Activated gamma-delta T cell treated with Interleukin-2 at 50 U/mL for 16 hours (primary cell): ENCODE data around the gene PLSCR1.
"Not testable (repeated sequence)": the region's sequence is repeated elsewhere in the genome, so short reads cannot be mapped to it uniquely, and the experiment has no call there.

ENCODE experiments used
- DNase-seq: peaks from one replicate; pipeline ENCODE4 v3.0.0-alpha.2; 2020

PLSCR1 gene

DNA sequence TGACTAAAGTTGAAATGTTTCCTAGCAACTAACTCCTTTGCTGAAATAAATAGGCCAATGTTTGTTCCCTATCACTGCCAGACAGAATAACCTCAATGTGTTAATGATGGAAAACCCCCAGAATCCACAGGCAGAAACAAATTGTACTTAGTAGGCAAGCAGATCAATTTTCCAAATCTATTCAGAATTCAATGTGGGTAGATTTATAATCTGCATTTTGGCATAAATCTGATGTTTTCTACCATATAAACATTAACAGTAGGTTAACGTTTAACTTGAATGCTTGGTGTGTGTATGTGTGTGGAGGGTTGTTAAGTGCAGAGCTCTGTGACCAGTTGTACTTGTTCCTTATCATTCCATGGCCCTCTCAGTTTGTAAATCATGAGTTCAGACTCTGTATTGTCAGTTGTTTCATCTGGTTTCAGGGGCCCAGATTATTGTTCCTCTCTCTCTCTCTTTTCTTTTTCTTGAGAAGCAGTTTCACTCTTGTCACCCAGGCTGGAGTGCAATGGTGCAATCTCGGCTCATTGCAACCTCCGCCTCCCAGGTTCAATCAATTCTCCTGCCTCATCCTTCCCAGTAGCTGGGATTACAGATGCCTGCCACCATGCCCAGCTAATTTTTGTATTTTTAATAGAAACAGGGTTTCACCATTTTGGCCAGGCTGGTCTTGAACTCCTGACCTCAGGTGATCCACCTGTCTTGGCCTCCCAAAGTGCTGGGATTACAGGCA, 32.8 kb downstream of the PLSCR1 start:
- no peak for DNase-seq

DNA sequence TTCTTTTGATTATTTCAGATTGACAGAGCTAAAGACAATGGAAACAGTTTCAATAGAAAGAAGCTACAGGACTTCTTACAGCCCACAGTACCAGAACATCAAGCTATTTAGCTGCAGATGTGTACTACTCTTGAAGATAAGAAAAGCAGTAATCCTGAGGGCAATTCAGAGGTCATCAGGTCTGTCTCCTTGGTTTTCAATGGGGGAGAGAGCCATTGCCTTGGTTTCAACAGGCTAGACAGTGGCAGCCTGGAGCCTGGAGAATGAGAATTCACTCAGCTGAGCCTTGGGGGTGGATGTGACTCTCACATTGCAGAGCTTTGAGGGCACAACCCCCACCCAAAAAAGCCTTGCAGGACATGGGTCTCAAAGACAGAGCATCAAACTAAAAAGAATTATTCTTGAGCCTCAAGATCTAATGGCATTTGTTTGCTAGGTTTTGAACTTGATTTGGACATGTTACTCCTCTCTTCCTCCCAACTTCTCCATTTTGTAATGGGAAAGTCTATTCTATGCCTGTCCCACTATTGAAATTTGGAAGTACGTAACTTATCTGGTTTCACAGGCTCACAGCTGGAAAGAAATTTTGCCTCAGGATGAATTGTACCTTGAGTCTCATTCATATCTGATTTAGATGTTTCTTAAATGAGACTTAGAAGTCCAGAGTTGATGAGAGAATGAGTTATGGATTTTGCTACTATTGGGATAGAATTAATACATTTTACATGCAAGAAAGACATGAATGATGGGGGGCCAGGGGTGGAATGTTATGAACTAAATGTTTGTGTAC, 36.9 kb downstream of the PLSCR1 start:
- DNase-seq: no peak

DNA sequence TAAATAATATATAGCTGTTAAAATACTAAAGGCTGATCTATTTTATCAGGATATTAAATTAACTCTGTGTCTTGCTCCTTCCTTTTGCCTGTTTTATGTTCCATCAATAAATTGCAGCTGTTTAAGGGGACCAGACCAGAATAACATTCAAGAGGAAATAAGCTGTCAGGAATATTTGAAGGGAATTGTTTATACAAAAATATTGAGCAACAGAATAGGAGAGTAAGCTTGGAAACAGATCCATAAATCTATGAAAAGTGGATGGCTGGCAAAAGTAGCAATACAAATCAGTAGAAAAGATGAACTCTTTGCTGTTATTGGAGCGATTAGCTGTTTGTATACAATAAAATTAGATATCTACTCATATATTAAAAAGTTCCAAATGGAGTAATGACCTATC, 38.9 kb downstream of the PLSCR1 start:
- no peak for DNase-seq

DNA sequence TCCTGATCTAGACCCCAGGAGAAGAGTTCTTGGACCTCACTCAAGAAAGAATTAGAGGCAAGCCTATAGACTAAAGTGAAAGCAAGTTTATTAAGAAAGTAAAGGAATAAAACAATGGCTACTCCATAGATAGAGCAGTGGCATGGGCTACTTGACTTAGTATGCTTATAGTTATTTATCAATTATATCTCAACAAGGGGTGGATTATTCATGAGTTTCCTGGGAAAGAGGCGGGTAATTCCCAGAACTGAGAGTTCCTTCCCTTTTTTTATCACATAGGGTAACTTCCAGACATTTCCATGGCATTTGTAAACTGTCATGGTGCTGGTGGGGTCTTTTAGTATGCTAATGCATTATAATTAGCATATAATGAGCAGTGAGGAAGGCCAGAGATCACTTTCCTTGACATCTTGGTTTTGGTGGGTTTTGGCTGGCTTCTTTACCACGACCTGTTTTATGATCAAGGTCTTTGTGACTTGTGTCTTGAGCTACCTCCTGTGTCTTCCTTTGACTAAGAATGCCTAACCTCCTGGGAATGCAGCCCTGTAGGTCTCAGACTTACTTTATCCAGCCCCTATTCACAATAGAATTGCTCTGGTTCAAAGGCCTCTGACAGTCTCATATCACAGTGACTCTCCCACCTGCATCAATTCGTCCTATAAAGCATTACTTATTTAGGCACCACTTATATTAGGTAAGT, 39.8 kb downstream of the PLSCR1 start:
- DNase-seq: no peak

DNA sequence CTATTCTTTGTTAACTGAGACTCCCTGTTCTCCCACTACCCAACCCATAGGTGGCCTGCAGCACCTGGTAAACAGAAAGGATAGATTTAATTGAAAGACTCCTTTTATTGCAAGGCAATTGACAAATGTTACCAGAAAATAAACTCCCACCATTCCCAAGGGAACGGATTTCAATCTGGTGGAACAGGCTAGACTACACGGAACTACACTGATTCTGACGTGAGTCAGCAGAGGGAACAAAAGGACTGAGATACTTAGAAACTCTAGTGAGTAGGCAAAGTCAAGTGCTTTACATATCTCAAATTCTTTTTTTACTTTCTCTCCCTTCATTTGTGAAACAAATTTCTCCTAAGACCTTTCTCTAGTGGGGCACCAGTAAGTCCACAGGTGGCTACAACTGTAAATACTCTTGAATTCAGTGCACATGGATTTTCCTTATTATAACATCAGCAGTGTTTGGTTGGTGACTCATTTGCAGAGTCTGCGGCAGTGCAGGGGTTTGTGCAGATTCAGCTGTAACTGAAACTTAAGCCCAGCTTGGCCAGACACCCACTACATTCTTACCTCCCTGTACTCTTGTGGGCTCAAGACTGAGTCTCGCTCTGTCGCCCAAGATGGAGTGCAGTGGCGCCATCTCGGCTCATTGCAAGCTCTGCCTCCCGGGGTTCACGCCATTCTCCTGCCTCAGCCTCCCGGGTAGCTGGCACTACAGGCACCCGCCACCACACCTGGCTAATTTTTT, 40.8 kb downstream of the PLSCR1 start:
- no peak for DNase-seq

DNA sequence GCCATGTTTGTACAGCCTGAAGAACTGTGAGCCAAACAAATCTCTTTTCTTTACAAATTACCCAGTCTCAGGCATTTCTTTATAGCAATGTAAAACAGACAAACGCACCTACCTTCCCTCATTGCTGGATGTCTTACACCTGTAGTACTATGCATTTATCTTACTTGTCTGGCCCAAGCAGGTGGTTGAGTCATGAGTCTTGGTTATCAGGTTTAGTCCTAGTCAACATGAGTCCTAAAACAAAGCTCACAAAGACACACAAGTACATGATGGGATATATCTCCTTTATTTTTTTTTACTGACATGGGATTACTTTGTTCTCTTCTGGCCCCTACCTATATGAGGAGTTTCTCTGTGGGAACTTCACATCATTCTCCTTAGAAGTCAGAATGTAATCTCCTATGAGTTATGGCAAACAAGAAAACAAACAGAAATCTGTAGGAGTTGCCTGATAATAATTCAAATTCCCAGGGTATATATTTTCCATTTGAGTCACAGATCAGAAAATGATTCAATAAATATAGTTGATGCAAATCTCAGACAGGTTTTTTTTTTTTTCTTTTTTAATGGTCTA, 41.4 kb downstream of the PLSCR1 start:
- DNase-seq: no peak

DNA sequence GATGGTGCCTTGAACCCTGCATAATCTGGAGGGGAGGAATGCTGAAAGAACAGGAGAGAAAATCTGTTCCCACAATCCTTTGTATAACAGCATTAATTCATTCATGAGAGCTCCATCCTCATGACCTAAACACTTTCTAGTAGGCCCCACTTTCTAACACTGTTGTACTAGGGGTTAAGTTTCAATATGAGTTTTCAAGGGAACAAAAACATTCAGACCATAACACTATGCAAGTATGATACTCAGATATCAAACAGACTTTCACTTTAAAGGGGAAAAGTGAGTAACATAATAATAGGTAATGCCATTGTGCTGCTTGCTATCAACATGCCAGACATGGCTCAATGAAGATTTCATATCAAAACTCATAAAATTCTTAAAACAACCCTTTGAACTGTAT, 42.7 kb downstream of the PLSCR1 start:
- no peak for DNase-seq

DNA sequence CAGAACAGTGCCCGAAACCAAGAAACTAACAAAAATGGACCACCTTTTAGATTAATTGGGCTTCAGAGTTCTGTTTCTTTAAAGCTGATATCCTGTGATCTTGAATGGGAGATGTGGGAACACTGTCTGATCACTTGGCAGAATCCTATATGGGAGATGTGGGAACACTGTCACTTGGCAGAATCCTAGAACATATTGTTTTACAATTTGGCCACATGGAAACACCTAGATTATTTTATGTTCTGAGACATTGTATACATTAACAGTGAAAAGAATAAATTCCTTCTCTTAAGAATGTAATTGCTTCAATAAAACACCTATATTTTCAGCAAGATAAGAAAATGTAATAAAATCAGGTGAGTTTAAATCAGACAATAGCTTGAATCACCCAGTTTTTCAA, 44.7 kb downstream of the PLSCR1 start:
- no peak for DNase-seq

DNA sequence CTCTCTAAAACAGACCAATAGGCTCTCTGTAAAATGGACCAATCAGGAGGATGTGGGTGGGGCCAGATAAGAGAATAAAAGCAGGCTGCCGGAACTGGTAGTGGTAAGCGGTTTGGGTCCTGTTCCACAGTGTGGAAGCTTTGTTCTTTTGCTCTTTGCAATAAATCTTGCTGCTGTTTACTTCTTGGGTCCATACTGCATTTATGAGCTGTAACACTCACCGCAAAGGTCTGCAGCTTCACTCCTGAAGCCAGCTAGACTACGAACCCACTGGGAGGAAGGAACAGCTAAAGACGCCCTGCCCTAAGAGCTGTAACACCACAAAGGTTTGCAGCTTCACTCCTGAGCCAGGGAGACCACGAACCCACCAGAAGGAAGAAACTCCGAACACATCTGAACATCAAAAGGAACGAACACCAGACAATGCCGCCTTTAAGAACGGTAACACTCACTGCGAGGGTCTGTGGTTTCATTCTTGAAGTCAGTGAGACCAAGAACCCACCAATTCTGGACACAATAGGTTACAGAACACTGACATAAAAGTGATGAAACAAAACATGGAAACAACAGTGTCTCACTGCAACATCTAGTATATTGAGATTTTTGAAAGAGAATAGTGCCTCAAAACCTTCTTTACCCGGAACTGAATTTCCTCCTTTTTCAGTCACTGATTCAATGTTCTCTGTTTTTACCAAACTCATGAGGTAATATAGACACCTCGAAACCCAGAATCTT, 46.2 kb downstream of the PLSCR1 start:
- DNase-seq: peak; percentile 11

DNA sequence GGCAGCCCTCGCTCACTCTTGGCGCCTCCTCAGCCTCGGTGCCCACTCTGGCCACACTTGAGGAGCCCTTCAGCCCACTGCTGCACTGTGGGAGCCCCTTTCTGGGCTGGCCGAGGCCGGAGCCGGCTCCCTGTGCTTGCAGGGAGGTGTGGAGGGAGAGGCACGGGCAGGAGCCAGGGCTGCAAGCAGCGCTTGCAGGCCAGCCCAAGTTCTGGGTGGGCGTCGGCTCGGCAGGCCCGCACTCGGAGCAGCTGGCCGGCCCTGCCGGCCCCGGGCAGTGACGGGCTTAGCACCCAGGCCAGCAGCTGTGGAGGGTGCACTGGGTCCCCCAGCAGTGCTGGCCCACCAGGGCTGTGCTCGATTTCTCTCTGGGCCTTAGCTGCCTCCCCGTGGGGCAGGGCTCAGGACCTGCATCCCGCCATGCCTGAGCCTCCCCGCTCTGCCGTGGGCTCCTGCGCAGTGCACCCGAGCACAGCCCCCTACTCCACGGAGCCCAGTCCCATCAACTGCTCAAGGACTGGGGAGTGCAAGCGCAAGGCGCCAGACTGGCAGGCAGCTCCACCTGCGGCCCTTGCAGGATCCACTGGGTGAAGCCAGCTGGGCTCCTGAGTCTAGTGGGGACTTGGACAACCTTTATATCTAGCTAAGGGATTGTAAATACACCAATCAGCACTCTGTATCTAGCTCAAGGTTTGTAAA, 47.1 kb downstream of the PLSCR1 start:
- DNase-seq: not testable (repeated sequence)

DNA sequence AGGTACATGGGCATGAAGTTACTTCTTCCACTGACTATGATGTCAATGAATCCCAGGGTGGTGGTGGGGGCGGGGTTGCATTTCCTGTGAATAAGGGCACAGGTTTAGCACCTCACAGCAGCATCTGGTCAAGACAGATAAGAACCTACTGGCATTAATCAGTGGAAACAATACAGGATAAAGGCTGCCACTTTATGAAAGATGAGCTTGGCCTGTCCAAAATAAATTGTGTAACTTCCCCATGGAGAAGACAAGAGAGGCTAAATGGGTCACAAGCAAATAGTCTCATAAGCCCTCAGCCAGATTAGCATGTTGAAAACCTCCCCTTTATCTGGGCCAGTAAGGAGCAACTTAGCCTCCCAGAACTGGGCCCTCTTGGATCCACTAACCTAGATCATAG, 47.7 kb downstream of the PLSCR1 start:
- no peak for DNase-seq

DNA sequence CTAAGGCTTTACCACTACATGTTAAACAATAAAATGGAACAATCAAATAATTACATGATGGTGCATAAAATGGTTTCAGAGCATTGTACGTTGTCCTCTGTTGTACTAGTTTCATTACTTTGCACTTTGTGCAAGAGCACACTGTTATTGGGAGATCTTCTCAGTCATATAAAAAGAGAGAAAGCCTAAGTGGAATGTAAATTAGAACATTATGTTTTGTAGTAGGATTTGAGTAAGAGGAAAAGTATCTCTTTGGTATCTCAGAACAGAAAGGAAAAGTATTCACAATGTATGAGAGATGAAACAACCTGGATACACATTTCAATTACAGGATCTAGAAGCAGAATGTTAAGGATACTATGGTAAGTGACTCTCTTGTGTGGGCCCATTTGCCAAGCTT, 48.2 kb downstream of the PLSCR1 start:
- no peak for DNase-seq

DNA sequence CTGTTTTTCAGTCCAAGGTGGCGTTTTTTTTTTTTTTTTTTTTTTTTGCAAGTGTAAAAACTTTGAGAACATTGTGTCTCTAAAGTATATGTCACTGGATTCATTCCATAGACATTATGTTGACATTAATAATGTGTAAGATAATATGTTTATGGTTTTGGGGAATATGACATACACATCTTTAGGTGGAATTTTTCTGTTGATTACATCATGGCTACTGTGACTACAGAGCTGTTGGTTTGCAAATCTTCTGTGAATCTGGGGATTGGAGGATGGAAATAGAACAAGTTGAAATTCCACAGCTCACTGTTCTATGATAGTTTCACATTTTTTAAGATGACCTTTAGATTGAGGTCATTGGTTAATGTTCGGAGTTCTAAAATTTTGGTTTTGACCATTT, 50.6 kb downstream of the PLSCR1 start:
- DNase-seq: no peak

DNA sequence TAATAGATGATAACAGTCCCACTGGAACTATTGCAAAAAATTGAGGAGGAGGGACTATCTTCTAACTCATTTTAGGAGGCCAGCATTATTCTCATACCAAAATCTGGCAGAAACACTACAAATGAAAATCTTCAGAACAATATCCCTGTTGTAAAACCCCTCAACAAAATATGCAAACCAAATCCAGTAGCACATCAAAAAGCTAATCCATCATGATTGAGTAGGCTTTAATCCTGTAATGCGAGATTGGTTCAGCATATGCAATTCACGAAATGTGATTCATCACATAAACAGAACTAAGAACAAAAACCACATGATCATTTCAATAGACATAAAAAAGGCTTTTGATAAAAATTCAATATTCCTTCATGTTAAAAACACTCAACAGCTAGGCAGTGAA, 51.2 kb downstream of the PLSCR1 start:
- DNase-seq: no peak

DNA sequence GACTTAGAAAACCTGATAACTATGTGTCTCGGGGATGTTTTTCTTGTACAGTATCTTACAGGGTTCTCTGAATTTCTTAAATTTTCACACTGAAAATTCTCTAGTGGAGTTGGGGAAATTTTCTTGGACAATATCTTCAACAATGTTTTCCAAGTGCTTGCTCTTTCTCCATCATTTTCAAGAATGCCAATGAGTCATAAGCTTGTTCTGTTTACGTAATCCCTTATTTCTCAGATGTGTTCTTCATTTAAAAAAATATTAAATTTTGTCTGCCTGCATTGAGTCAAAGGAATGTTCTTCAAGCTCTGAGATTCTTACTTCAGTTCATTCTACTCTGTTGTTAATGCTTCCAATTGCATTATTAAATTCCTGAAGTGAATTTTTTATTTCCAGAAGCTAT, 53.1 kb downstream of the PLSCR1 start:
- DNase-seq: no peak

DNA sequence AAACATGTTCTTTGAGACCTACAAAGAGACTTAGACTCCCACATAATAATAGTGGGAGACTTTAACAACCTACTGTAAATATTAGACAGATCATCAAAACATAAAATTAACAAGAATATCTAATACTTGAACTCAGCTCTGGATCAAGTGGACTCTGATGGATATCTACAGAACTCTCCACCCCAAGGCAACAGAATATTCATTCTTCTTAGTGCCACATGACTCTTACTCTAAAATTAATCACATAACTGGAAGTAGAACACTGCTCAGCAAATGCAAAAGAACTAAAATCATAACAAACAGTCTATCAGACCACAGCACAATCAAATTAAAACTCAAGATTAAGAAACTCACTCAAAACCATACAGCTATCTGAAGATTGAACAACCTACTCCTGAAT, 59.1 kb downstream of the PLSCR1 start:
- DNase-seq: no peak

DNA sequence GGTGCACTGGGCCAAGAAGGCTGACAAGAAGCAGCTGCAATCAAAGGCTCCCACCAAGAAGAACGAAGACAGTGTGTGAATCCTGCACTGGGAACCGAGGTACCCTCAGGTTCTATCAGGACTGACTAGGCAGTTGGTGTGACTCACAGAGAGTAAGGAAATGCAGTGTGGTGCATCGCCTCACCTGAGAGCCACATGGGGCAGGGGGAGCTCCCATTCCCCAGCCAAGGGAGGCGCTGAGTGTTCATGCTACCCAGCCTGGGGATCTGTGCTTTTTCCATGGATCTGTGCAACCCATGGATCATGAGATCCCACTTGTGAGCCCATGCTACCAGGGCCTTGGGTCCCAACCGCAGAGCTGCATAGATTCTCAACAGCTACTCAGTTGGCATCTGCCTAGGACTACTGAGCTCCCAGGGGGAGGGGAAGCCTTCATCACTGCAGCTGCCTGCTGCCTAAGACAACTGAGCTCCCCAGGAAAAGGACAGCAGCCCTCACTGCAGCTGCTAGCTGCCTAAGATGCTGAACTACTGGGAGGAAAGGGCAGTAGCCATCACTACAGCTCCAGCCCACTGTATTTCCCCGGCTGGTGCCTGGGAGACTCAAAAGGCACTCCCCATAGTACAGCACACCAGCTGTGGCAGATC, 68.2 kb downstream of the PLSCR1 start:
- DNase-seq: no peak

DNA sequence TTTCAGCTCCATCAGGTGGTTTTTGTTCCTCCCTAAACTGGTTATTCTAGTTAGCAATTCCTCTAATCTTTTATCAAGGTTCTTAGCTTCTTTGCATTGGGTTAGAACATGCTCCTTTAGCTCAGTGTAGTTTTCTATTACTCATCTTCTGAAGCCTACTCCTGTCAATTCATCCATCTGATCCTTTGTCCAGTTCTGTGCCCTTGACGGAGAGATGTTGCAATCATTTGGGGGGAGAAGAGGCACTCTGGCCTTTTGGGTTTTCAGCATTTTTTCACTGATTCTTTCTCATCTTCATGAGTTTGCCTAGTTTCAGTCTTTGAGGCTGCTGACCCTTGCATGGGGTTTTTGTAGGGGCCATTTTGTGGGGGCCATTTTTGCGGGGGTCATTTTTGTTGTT, 69.4 kb downstream of the PLSCR1 start:
- DNase-seq: not testable (repeated sequence)

DNA sequence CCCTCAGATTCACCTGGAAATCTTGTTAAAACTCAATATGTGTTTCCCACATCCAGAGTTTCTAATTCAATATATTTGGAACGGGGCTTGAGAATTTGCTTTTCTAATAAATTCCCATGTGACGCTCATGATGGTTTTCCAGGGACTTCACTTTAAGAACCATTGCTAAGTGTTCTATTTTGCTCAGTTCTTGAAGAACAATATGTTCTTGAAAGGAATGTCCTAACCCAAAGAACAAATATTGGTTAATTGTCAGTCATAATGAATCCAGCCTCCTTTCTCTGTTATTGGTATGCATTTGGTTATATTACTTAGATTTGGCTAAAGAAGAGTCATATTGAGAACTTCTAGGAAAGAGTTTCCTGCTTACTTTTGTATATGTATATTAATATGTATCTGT, 70.7 kb downstream of the PLSCR1 start:
- no peak for DNase-seq

DNA sequence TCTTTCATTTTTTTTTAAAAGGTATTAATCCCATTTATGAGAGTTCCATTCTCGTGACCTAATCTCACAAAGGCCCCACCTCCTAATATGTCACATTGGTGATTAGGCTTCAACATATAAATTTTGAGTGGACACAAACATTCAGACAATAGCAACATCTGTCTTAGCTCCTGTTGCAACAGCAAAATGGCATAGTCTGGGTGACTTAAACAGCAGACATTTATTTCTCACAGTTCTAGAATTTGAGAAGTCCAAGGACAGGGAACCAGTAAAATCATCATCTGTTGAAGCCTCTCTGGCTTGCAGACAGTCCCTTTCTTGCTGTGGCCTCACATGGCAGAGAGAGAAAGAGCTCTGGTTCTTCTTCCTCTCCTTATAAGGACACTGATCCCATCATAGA, 71.8 kb downstream of the PLSCR1 start:
- DNase-seq: no peak

DNA sequence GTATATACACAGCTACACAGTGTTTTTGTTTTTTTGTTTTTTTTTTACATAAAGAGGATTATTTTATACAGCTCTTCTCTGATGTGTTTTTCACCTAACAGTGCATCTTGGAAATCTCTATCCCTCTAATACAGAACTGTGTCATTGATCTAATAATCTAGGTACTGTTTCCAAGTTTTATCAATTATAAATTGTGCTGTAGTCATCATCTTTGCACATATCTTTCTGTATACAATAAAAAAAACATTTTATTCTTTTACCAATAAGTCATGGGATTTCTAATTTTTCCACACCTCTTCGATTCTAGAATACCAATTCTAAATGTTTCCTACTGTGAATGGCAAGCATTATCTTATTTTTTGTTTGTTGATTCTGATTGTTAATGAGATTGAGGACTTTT, 73.4 kb downstream of the PLSCR1 start:
- DNase-seq: no peak
